ENCODE data around the gene CEP162. TPM values are rescaled to one million over a fixed set of nuclear protein-coding genes. Genes with fewer than 3 reads are reported as not detected.

Gene CEP162
- total and polyA plus RNA-seq, 2 donors (not counting 1 experiment from before 2014, with no cell fraction given), result 1.8 to 13.4 TPM

DNA sequence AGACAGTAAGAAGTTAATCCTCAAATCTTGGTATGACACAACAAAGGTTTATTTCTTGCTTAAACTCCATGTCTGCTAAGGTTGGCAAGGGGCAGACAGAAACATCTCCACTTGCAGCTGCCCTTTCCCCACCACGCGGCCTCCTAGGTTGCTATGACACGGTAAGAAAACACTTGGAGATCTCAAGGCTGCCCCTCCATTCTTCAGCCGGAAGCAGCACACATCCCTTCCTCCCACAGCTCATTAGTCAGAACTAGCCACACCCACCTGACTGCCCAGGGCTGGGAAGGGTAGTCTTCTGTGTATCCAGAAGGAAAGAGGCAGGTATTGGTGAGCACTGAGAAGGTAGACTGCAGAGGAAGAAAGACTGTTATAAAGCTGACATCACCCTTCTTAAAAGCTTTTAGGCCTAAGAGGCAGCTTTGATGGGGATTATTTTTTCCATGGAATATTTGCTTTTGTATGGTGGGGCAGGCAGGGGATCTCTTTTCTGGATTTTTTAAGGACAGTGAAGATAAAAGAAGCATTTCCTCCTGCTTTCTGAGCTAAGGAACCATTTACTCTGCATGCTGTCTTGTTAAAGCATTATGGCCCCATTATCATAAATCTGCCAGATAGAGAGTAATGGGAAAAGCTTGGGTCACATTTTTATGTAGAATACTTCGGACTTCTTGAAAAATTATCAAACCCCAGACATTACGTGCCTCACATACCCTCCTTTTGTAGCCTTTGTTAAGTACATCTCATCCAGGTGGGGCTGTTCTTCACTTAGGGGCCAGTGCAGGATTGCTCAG lies 152.3 kb downstream of the CEP162 start:
- peaks cover 0 to 3% (median 0%) of the 10 kb centered on the region in 4 experiments for H3K27me3 ChIP-seq (replicated peaks in 1 of 4; ENCODE audit: control extremely low read depth in 1 of 4, control insufficient read depth in 3 of 4, insufficient read depth in 4 of 4, low read length in 3 of 4)
- no peak for DNase-seq
- no peaks in the 10 kb centered on the region for H4K20me1 ChIP-seq (ENCODE audit: control insufficient read depth, insufficient read depth, low read length, poor library complexity, severe bottlenecking)
- H3K27me3 Mint-ChIP-seq, result peaks cover 16% of the 10 kb centered on the region
- intact Hi-C loops (cut with micrococcal nuclease), result no loop called here
- H3K4me2 ChIP-seq (replicated peaks; ENCODE audit: low read depth, low read length, poor library complexity, severe bottlenecking), result no peak overlapping the region
- H3K79me2 ChIP-seq (ENCODE audit: control insufficient read depth, insufficient read depth, low read length), result no peaks in the 10 kb centered on the region
- no peak overlapping the region for H3K27ac ChIP-seq (ENCODE audit: low read length in 2 of 2)
- H3K4me3 ChIP-seq (ENCODE audit: control extremely low read depth in 1 of 5, extremely low read depth in 1 of 5, insufficient read depth in 1 of 5, low read depth in 2 of 5, low read length in 4 of 5), result no peak overlapping the region
- H2AFZ ChIP-seq (ENCODE audit: insufficient read depth, low read depth, low read length, poor library complexity, severe bottlenecking), result no peak overlapping the region
- ATAC-seq (ENCODE audit: low read depth), result no peak
- H3K9me3 Mint-ChIP-seq (ENCODE audit: insufficient read depth), result no peaks in the 10 kb centered on the region
- ChIA-PET CTCF (no interaction called here), POLR2A (no interaction called here)
- no peak overlapping the region for H3K9ac ChIP-seq (ENCODE audit: low read length)
- H3K36me3 ChIP-seq (replicated peaks in 1 of 2; ENCODE audit: control extremely low read depth in 1 of 2, control insufficient read depth in 1 of 2, extremely low read depth in 1 of 2, insufficient read depth in 2 of 2, low read length in 1 of 2), result no peaks in the 10 kb centered on the region
- no peaks in the 10 kb centered on the region for H3K4me1 ChIP-seq (ENCODE audit: control insufficient read depth in 2 of 2, insufficient read depth in 2 of 2, low read length in 2 of 2)
- WGBS (ENCODE audit: insufficient coverage), result 74% methylated on average over 3 of the region's 6 CpGs
- H3K4me3 Mint-ChIP-seq, result no peak overlapping the region
- peaks cover 0 to 7% (median 0%) of the 10 kb centered on the region in 3 donors for H3K9me3 ChIP-seq (ENCODE audit: control extremely low read depth in 1 of 3, control insufficient read depth in 2 of 3, insufficient read depth in 1 of 3, low read length in 2 of 3)
- H3K27ac Mint-ChIP-seq, result no peak overlapping the region
- TF ChIP-seq EZH2 (IDR thresholded peaks at IDR 0.05; ENCODE audit: borderline replicate concordance, insufficient read depth, low read depth, low read length, poor library complexity, severe bottlenecking), result no peak
- TF ChIP-seq CTCF (IDR thresholded peaks at IDR 0.05), result no peak
- H3K4me1 Mint-ChIP-seq, result no peaks in the 10 kb centered on the region

Other genes with a start within 250 kb of the CEP162 start
- not detected in 2 replicates for gene MRAP2, start 193.9 kb downstream of the CEP162 start, total RNA-seq
- not detected in 2 replicates for gene MRAP2, start 193.9 kb downstream of the CEP162 start, polyA plus RNA-seq